Head of caudate nucleus (tissue), 42 donors: ENCODE data around the gene ADAM33.

ENCODE experiments used
- DNase-seq, 42 donors: peaks; one replicate each; pipeline versions ENCODE4 v3.0.0 to v3.0.0-alpha.2; 2020 to 2021; ENCODE audit warnings: mixed read lengths in 7 of 42
- intact Hi-C: fragments of 100-400 bp; cut with DNase I; formaldehyde crosslinking; loops from one replicate; pipeline ENCODE4 v1.15.0; 2022

ADAM33 gene

DNA sequence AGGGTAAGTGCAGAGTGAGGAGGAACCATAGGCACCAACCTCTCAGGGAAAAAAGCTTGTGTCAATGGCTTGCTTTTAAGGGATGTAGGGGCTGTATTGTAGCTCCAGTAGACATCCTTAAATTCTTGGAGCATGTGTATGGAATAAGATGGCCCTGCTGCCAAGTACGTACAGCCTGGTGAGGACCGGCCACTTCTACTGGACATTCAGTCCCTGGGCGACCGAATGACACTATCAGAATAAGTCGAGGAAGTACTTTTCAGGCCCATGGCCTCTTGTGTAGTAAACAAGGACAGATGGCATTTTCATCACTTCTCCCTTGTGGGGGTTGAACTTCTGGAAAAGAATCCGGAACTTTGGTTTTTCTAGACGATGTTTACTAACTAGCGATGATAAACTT lies 51.4 kb downstream of the ADAM33 start:
- intact Hi-C loops, result no loop called here
- DNase-seq, result no peak

DNA sequence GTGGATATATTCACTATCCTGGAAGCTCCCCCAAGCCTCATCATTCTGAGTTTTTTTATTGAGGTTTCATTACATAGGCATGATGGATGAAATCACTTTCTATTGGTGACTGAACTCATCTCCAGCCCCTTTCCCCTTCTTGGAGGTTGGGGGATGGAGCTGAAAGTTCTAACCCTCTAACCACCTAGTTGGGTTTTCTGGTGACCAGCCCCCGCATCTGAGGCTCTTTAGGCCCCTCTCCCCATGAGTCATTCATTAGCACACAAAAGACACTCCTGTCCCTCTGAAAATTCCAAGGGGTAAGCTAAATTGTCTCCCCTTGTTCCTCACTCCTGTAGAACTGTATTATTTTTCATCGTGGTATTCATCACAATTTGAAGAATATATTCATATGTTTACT lies 51.9 kb downstream of the ADAM33 start:
- intact Hi-C loops, result no loop called here
- no peak for DNase-seq

GRCh38 chr20:3628502-3629314 lies 53.1 kb downstream of the ADAM33 start:
- no peak for DNase-seq
- intact Hi-C loops, result no loop called here

GRCh38 chr20:3627476-3627875 lies 54.3 kb downstream of the ADAM33 start:
- no peak for DNase-seq
- intact Hi-C loops, result no loop called here

DNA sequence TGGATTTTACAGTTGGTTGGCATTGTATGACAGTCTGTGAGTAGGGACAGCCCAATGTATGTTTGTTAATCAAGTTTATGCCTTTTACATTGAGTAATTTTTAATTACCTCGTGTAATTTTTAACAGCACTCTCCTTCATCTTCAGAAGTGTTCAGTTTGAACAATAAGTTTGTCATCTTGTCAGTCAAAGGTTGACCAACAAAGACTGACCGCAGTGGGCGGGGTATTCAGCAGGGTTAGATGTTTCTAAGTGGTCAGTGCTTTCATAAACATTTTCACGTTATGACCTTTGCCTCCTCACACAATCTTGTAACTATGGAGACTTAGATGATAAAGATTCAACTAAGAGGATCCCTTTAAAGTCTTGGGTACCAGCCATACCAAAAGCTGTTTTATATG lies 59.4 kb downstream of the ADAM33 start:
- intact Hi-C loops, result no loop called here
- DNase-seq, result no peak

GRCh38 chr20:3621111-3621510 lies 60.7 kb downstream of the ADAM33 start:
- DNase-seq, result no peak
- intact Hi-C loops, result no loop called here
